ENCODE results near the gene RPL38. TPM values are rescaled to one million over a fixed set of nuclear protein-coding genes. Genes with fewer than 3 reads are reported as not detected.

RPL38 gene
- polyA plus RNA-seq, 1 experiment = 1,841 TPM

GRCh38 chr17:74220219-74220618 is 16.7 kb downstream of the RPL38 start:
- POLR2A ChIA-PET = no interaction called here
- CTCF ChIA-PET = interaction anchor here (1.0 kb wide), 2 partner anchors 20 to 237 kb away, joined by 3 read pairs; no protein-coding TSS in a partner anchor
- TF ChIP-seq CTCF (IDR thresholded peaks at IDR 0.05; ENCODE audit: insufficient read depth, low read depth, low read length) = no peak

GRCh38 chr17:74220946-74221818 is 17.7 kb downstream of the RPL38 start:
- Histone ChIP-seq H3K36me3 (ENCODE audit: control insufficient read depth, insufficient read depth, low read length) (no peaks in the 10 kb centered on the region), H3K27me3 (ENCODE audit: control insufficient read depth, insufficient read depth, low read length) (no peaks in the 10 kb centered on the region), H3K4me3 (ENCODE audit: low read depth, low read length) (no peak overlapping the region)
- POLR2A ChIA-PET = no interaction called here
- no peak for DNase-seq (ENCODE audit: low read depth)
- CTCF ChIA-PET = interaction anchor here (1.0 to 1.6 kb wide), 2 partner anchors 21 to 236 kb away, joined by 3 to 5 read pairs; no protein-coding TSS in a partner anchor
- TF ChIP-seq CTCF (IDR thresholded peaks at IDR 0.05; ENCODE audit: insufficient read depth, low read depth, low read length) = no peak

More at GRCh38 chr17:74220219-74220618, 16.7 kb downstream of the RPL38 start:
- Histone ChIP-seq H3K27me3 (ENCODE audit: control insufficient read depth, insufficient read depth, low read length) (no peaks in the 10 kb centered on the region), H3K36me3 (ENCODE audit: control insufficient read depth, insufficient read depth, low read length) (no peaks in the 10 kb centered on the region), H3K4me3 (ENCODE audit: low read depth, low read length) (no peak overlapping the region)
- no peak for DNase-seq (ENCODE audit: low read depth)

GRCh38 chr17:74222399-74222798 is 18.9 kb downstream of the RPL38 start:
- no peak for TF ChIP-seq CTCF (IDR thresholded peaks at IDR 0.05; ENCODE audit: insufficient read depth, low read depth, low read length)
- H3K36me3 ChIP-seq (ENCODE audit: control insufficient read depth, insufficient read depth, low read length) = no peaks in the 10 kb centered on the region
- ChIA-PET CTCF (interaction anchor here (1.6 kb wide), 1 partner anchor 23 kb away, joined by 5 read pairs; no protein-coding TSS in a partner anchor), POLR2A (no interaction called here)
- H3K27me3 ChIP-seq (ENCODE audit: control insufficient read depth, insufficient read depth, low read length) = no peaks in the 10 kb centered on the region
- no peak for DNase-seq (ENCODE audit: low read depth)
- H3K4me3 ChIP-seq (ENCODE audit: low read depth, low read length) = no peak overlapping the region

GRCh38 chr17:74223901-74224300 is 20.4 kb downstream of the RPL38 start:
- Histone ChIP-seq H3K36me3 (ENCODE audit: control insufficient read depth, insufficient read depth, low read length) (no peaks in the 10 kb centered on the region), H3K27me3 (ENCODE audit: control insufficient read depth, insufficient read depth, low read length) (no peaks in the 10 kb centered on the region), H3K4me3 (ENCODE audit: low read depth, low read length) (no peak overlapping the region)
- TF ChIP-seq CTCF (IDR thresholded peaks at IDR 0.05; ENCODE audit: insufficient read depth, low read depth, low read length) = no peak
- ChIA-PET CTCF (interaction anchor here (1.3 kb wide), 1 partner anchor 14 kb away, joined by 3 read pairs; no protein-coding TSS in a partner anchor), POLR2A (no interaction called here)
- no peak for DNase-seq (ENCODE audit: low read depth)

GRCh38 chr17:74224959-74225725 is 21.7 kb downstream of the RPL38 start:
- no peaks in the 10 kb centered on the region for H3K36me3 ChIP-seq (ENCODE audit: control insufficient read depth, insufficient read depth, low read length)
- H3K27me3 ChIP-seq (ENCODE audit: control insufficient read depth, insufficient read depth, low read length) = no peaks in the 10 kb centered on the region
- TF ChIP-seq CTCF (IDR thresholded peaks at IDR 0.05; ENCODE audit: insufficient read depth, low read depth, low read length) = no peak
- no peak overlapping the region for H3K4me3 ChIP-seq (ENCODE audit: low read depth, low read length)
- POLR2A ChIA-PET = no interaction called here
- CTCF ChIA-PET = interaction anchor here (0.7 kb wide), 1 partner anchor 26 kb away, joined by 5 read pairs; no protein-coding TSS in a partner anchor
- no peak for DNase-seq (ENCODE audit: low read depth)

All from BJ (cell line).